Aorta (tissue), 5 donors: ENCODE measurements around the gene SUB1. TPM values are rescaled to one million over a fixed set of nuclear protein-coding genes. Genes with fewer than 3 reads are reported as not detected.

ENCODE experiments used
- ATAC-seq: fragments of 200-7000 bp; cut with Tn5 transposase; one replicate; pipeline ENCODE4 v1.9.1; 2022; ENCODE audit warnings: moderate library complexity; ENCODE audit not compliant: low FRiP score
- DNase-seq, 2 donors: peaks; one replicate each; pipeline ENCODE4 v3.0.0-alpha.2; 2020
- H3K27ac ChIP-seq, 2 donors: one replicate each; pipeline ENCODE4 v1.5.1; 2013; ENCODE audit warnings: low read length in 2 of 2, mild to moderate bottlenecking in 2 of 2, moderate library complexity in 2 of 2, control low read depth in 1 of 2, inconsistent platforms in 1 of 2, low read depth in 1 of 2
- H3K27me3 ChIP-seq, 2 donors: one replicate each; pipeline ENCODE4 v1.6.1; 2013; ENCODE audit warnings: control low read depth in 1 of 2, low read length in 1 of 2, mild to moderate bottlenecking in 1 of 2, moderate library complexity in 1 of 2; ENCODE audit not compliant: insufficient read depth in 2 of 2, control insufficient read depth in 1 of 2
- H3K36me3 ChIP-seq, 2 donors: one replicate each; pipeline ENCODE4 v1.6.1; 2013; ENCODE audit warnings: control low read depth in 1 of 2, low read length in 1 of 2, mild to moderate bottlenecking in 1 of 2; ENCODE audit not compliant: insufficient read depth in 2 of 2, control insufficient read depth in 1 of 2
- H3K4me1 ChIP-seq, 2 donors: one replicate each; pipeline ENCODE4 v1.6.1; 2013; ENCODE audit warnings: low read length in 2 of 2, control low read depth in 1 of 2, mild to moderate bottlenecking in 1 of 2, moderate library complexity in 1 of 2; ENCODE audit not compliant: insufficient read depth in 2 of 2, control insufficient read depth in 1 of 2
- H3K4me3 ChIP-seq, 2 donors: one replicate each; pipeline ENCODE4 v1.5.1; 2013; ENCODE audit warnings: low read length in 2 of 2, control low read depth in 1 of 2, mild to moderate bottlenecking in 1 of 2
- H3K9me3 ChIP-seq: one replicate; pipeline ENCODE4 v1.6.1; 2013; ENCODE audit warnings: mild to moderate bottlenecking, low read length; ENCODE audit not compliant: control insufficient read depth
- WGBS, 2 donors: extraction: QIAGEN DNeasy Blood & Tissue Kit; methylation state at CpG; one replicate each; pipeline ENCODE4 v1.1.7; 2013; 5-methylcytosine and 5-hydroxymethylcytosine counted together
- intact Hi-C, 2 donors: fragments of 100-400 bp; cut with DNase I; formaldehyde crosslinking; loops; one replicate each; pipeline versions ENCODE4 v1.14.2 to v1.15.0; 2022
- polyA plus RNA-seq, 2 donors: library from polyadenylated mRNA; stranded (reverse); fragments of 200-250 nt; gene quantifications; one replicate each; pipeline ENCODE4 v1.2.3, GENCODE V29; 2013
- total RNA-seq, 2 donors: library from RNA; stranded (reverse); fragmentation: NEBNext Ultra II Directional; extraction: Animal tissue kit (Norgen Biotek cat#: 25700); gene quantifications; one replicate each; pipeline ENCODE4 v1.2.1, GENCODE V29; 2021
- donor health status: healthy with polysubstance abuse.
- donor health status: Bipolar disorder and iron deficiency.
- donor health status: DM: no; HTN: no; CAD: no.
- donor health status: DM: no; HTN: no; CAD: no.
- donor health status: DM: yes; HTN: yes; CAD: no.

The SUB1 gene
- total and polyA plus RNA-seq, 4 donors = 121 to 283 (median 182) TPM

GRCh38 chr5:32639943-32640342, 54.6 kb downstream of the SUB1 start:
- H3K4me3 ChIP-seq = no peak overlapping the region
- 28 to 34% methylated on average over 3 of the region's 3 CpGs for WGBS, 2 donors
- ATAC-seq = no peak
- peak overlapping the region in 1 of 2 donors; percentile 68 for H3K27ac ChIP-seq
- intact Hi-C loops = no loop called here
- peaks cover 0 to 5% of the 10 kb centered on the region in 2 donors for H3K4me1 ChIP-seq
- DNase-seq = no peak
- H3K27me3 ChIP-seq = no peaks in the 10 kb centered on the region
- H3K36me3 ChIP-seq = no peaks in the 10 kb centered on the region
- no peaks in the 10 kb centered on the region for H3K9me3 ChIP-seq

GRCh38 chr5:32642276-32643002, 57.1 kb downstream of the SUB1 start:
- DNase-seq = no peak
- no peaks in the 10 kb centered on the region for H3K36me3 ChIP-seq
- intact Hi-C loops = no loop called here
- H3K27ac ChIP-seq = no peak overlapping the region
- ATAC-seq = no peak
- H3K4me1 ChIP-seq = peaks cover 3 to 5% of the 10 kb centered on the region in 2 donors
- no peaks in the 10 kb centered on the region for H3K9me3 ChIP-seq
- H3K4me3 ChIP-seq = no peak overlapping the region
- no peaks in the 10 kb centered on the region for H3K27me3 ChIP-seq
- WGBS, 2 donors = 57 to 63% methylated on average over 2 of the region's 2 CpGs

GRCh38 chr5:32645246-32645645, 59.9 kb downstream of the SUB1 start:
- intact Hi-C loops = loop anchor here in 1 of 2 donors (5.0 kb wide), 1 partner anchor 42 kb away; no protein-coding TSS in a partner anchor
- Histone ChIP-seq H3K4me3 (no peak overlapping the region), H3K4me1 (peaks cover 0 to 3% of the 10 kb centered on the region in 2 donors), H3K27ac (peak overlapping the region; percentile 0 to 48), H3K36me3 (no peaks in the 10 kb centered on the region), H3K27me3 (no peaks in the 10 kb centered on the region), H3K9me3 (no peaks in the 10 kb centered on the region)
- WGBS, 2 donors = 12 to 27% methylated on average over 5 of the region's 5 CpGs
- DNase-seq = no peak
- ATAC-seq = peak; percentile 47

GRCh38 chr5:32646061-32646969, 61.0 kb downstream of the SUB1 start:
- H3K27me3 ChIP-seq = no peaks in the 10 kb centered on the region
- no peak overlapping the region for H3K27ac ChIP-seq
- 36 to 40% methylated on average over 6 of the region's 6 CpGs for WGBS, 2 donors
- H3K36me3 ChIP-seq = no peaks in the 10 kb centered on the region
- ATAC-seq (no peak), DNase-seq (no peak)
- H3K4me3 ChIP-seq = no peak overlapping the region
- H3K9me3 ChIP-seq = no peaks in the 10 kb centered on the region
- H3K4me1 ChIP-seq = peaks cover 0 to 3% of the 10 kb centered on the region in 2 donors
- intact Hi-C loops = loop anchor here in 1 of 2 donors (5.0 kb wide), 1 partner anchor 41 kb away; no protein-coding TSS in a partner anchor

GRCh38 chr5:32651088-32651487, 65.7 kb downstream of the SUB1 start:
- no peak overlapping the region for H3K4me3 ChIP-seq
- peaks cover 0 to 3% of the 10 kb centered on the region in 2 donors for H3K4me1 ChIP-seq
- H3K27me3 ChIP-seq = no peaks in the 10 kb centered on the region
- H3K36me3 ChIP-seq = no peaks in the 10 kb centered on the region
- intact Hi-C loops = loop anchor here in 1 of 2 donors (5.0 kb wide), 1 partner anchor 36 kb away; no protein-coding TSS in a partner anchor
- DNase-seq = no peak
- ATAC-seq = no peak
- H3K9me3 ChIP-seq = no peaks in the 10 kb centered on the region
- H3K27ac ChIP-seq = peak overlapping the region in 1 of 2 donors; percentile 12
- 48 to 62% methylated on average over 4 of the region's 4 CpGs for WGBS, 2 donors

- peak; percentile 48 for ATAC-seq
- intact Hi-C loops = loop anchor here in 1 of 2 donors (5.0 kb wide), 1 partner anchor 36 kb away; no protein-coding TSS in a partner anchor
These were observed 66.3 kb downstream of the SUB1 start for GRCh38 chr5:32651638-32652037.

More at GRCh38 chr5:32651638-32652037, 66.3 kb downstream of the SUB1 start:
- H3K36me3 ChIP-seq = no peaks in the 10 kb centered on the region
- H3K9me3 ChIP-seq = no peaks in the 10 kb centered on the region
- 7% methylated on average over 5 of the region's 5 CpGs for WGBS, 2 donors
- H3K27ac ChIP-seq = no peak overlapping the region
- no peak overlapping the region for H3K4me3 ChIP-seq
- no peak for DNase-seq
- H3K4me1 ChIP-seq = peaks cover 0 to 3% of the 10 kb centered on the region in 2 donors
- H3K27me3 ChIP-seq = no peaks in the 10 kb centered on the region

Other genes starting within 250 kb of the SUB1 start
- 10 to 100 TPM; 62.9 to 64.9 TPM for gene ZFR, start 140.8 kb upstream of the SUB1 start, total RNA-seq
- 10 to 100 TPM; 40.4 to 55.8 TPM for gene ZFR, start 140.8 kb upstream of the SUB1 start, polyA plus RNA-seq
- 10 to 100 TPM; 15.2 to 29.7 TPM for gene NPR3, start 125.8 kb downstream of the SUB1 start, total RNA-seq
- 10 to 100 TPM in 1 of 2 donors, 1 to 10 TPM in 1; 7.9 to 11.0 TPM for gene NPR3, start 125.8 kb downstream of the SUB1 start, polyA plus RNA-seq